CD14-positive monocyte (primary cell): Measurements from ENCODE around the gene SOX9. TPM values are rescaled to one million over a fixed set of nuclear protein-coding genes. Genes with fewer than 3 reads are reported as not detected.
A peak's percentile ranks its signal among the peaks of the same experiment; 100 is the strongest.

Source experiments
- DNase-seq, 3 donors: peaks; one replicate each; pipeline ENCODE4 v3.0.0-alpha.2; 2011 to 2022
- H2AFZ ChIP-seq: 2 replicates; pipeline ENCODE4 v1.6.0; 2012; ENCODE audit warnings: mild to moderate bottlenecking, low read depth, low read length, inconsistent platforms; ENCODE audit not compliant: insufficient read depth, poor library complexity, severe bottlenecking
- H3K27ac ChIP-seq, 2 donors: 1 replicate in 1 of 2; 2 replicates in 1 of 2; pipeline ENCODE4 v1.5.1; 2012 to 2013; ENCODE audit warnings: low read length in 2 of 2, control low read depth in 1 of 2, inconsistent platforms in 1 of 2, low read depth in 1 of 2, mild to moderate bottlenecking in 1 of 2
- H3K27me3 ChIP-seq, 2 donors: one replicate each; pipeline versions ENCODE4 v1.6.0 to v1.6.1; 2011 to 2013; ENCODE audit warnings: low read length in 2 of 2; ENCODE audit not compliant: control insufficient read depth in 2 of 2, insufficient read depth in 2 of 2
- H3K36me3 ChIP-seq, 2 donors: replicated peaks in 1 of 2; 1 replicate in 1 of 2; 2 replicates in 1 of 2; pipeline versions ENCODE4 v1.5.1 to v1.6.1; 2012 to 2013; ENCODE audit warnings: low read length in 2 of 2, control low read depth in 1 of 2, inconsistent platforms in 1 of 2, mild to moderate bottlenecking in 1 of 2; ENCODE audit not compliant: insufficient read depth in 2 of 2, control insufficient read depth in 1 of 2
- H3K4me1 ChIP-seq, 2 donors: 1 replicate in 1 of 2; 2 replicates in 1 of 2; pipeline versions ENCODE4 v1.5.1 to v1.6.1; 2012 to 2013; ENCODE audit warnings: low read length in 2 of 2, control low read depth in 1 of 2, inconsistent platforms in 1 of 2, mild to moderate bottlenecking in 1 of 2, moderate library complexity in 1 of 2; ENCODE audit not compliant: insufficient read depth in 2 of 2, control insufficient read depth in 1 of 2
- H3K4me2 ChIP-seq: replicated peaks from 2 replicates; pipeline ENCODE3; 2012; ENCODE audit warnings: low read length, moderate library complexity, mild to moderate bottlenecking; ENCODE audit not compliant: poor library complexity, severe bottlenecking; ENCODE audit errors: extremely low read depth
- H3K4me3 ChIP-seq, 3 experiments: fragments of 200-600 bp in 1 of 3; sonication (generic) in 1 of 3; replicated peaks in 1 of 3; 1 replicate in 2 of 3; 2 replicates in 1 of 3; pipeline ENCODE4 v1.5.1; 2011 to 2013; ENCODE audit warnings: low read length in 3 of 3, mild to moderate bottlenecking in 3 of 3, control low read depth in 2 of 3, low read depth in 2 of 3, inconsistent platforms in 1 of 3, moderate library complexity in 1 of 3
- H3K79me2 ChIP-seq: 2 replicates; pipeline ENCODE4 v1.6.0; 2012; ENCODE audit warnings: mild to moderate bottlenecking, control low read depth, inconsistent platforms, low read length, moderate library complexity; ENCODE audit not compliant: insufficient read depth
- H3K9ac ChIP-seq: 2 replicates; pipeline ENCODE4 v1.6.0; 2017; ENCODE audit warnings: low read length, mild to moderate bottlenecking; ENCODE audit not compliant: insufficient read depth, poor library complexity, severe bottlenecking
- H3K9me3 ChIP-seq, 2 donors: replicated peaks in 1 of 2; 1 replicate in 1 of 2; 2 replicates in 1 of 2; pipeline versions ENCODE4 v1.5.1 to v1.6.1; 2012 to 2013; ENCODE audit warnings: low read length in 2 of 2, control low read depth in 1 of 2; ENCODE audit not compliant: control insufficient read depth in 1 of 2, insufficient read depth in 1 of 2
- H4K20me1 ChIP-seq: 2 replicates; pipeline ENCODE4 v1.6.0; 2012; ENCODE audit warnings: mild to moderate bottlenecking, low read length, control low read depth, moderate library complexity; ENCODE audit not compliant: insufficient read depth
- H3K27ac Mint-ChIP-seq, 7 donors: one replicate each; pipeline ENCODE4 v1.8.0; 2020; ENCODE audit warnings: mild to moderate bottlenecking in 7 of 7, mixed read lengths in 7 of 7, moderate library complexity in 6 of 7, inconsistent platforms in 2 of 7
- H3K27me3 Mint-ChIP-seq, 3 donors: one replicate each; pipeline ENCODE4 v1.8.0; 2021 to 2022; ENCODE audit warnings: low read depth in 3 of 3, mild to moderate bottlenecking in 3 of 3, mixed read lengths in 3 of 3, moderate library complexity in 3 of 3, inconsistent platforms in 1 of 3
- H3K36me3 Mint-ChIP-seq, 2 donors: one replicate each; pipeline ENCODE4 v1.8.0; 2020; ENCODE audit warnings: mixed read lengths in 2 of 2, inconsistent platforms in 1 of 2, mild to moderate bottlenecking in 1 of 2
- H3K4me1 Mint-ChIP-seq: one replicate; pipeline ENCODE4 v1.8.0; 2020; ENCODE audit warnings: mild to moderate bottlenecking, mixed read lengths
- H3K4me3 Mint-ChIP-seq, 2 donors: one replicate each; pipeline ENCODE4 v1.8.0; 2020; ENCODE audit warnings: mild to moderate bottlenecking in 2 of 2, mixed read lengths in 2 of 2, moderate library complexity in 1 of 2
- H3K9me3 Mint-ChIP-seq, 7 donors: one replicate each; pipeline ENCODE4 v1.8.0; 2020 to 2022; ENCODE audit warnings: mixed read lengths in 7 of 7, mild to moderate bottlenecking in 6 of 7, moderate library complexity in 6 of 7, inconsistent platforms in 2 of 7
- WGBS: methylation state at CpG from one replicate; pipeline ENCODE4 v1.1.5; 2013; ENCODE audit warnings: missing lambda C conversion rate; ENCODE audit not compliant: insufficient coverage; 5-methylcytosine and 5-hydroxymethylcytosine counted together
- intact Hi-C, 2 donors: fragments of 100-400 bp; cut with micrococcal nuclease; formaldehyde crosslinking; loops; one replicate each; pipeline versions ENCODE4 v1.15.0 to v1.15.1; 2023
- polyA plus RNA-seq, 3 donors: library from polyadenylated mRNA; depleted of rRNA in 1 of 3; unstranded in 2 of 3; stranded (reverse) in 1 of 3; fragments of 300-500 nt in 2 of 3; fragments of >200 nt in 1 of 3; fragmentation: Illumina TruSeq in 2 of 3; gene quantifications; 1 replicate in 2 of 3; 2 replicates in 1 of 3; pipeline ENCODE4 v1.2.3, GENCODE V29; 2012 to 2021
- TF ChIP-seq, protein P1 (sequence below): fragments of 200-600 bp; IDR thresholded peaks from one replicate; pipeline ENCODE4 v1.8.0; 2022; ENCODE audit warnings: antibody characterized with exemption, mild to moderate bottlenecking

SOX9 gene
- polyA plus RNA-seq, 3 donors = not detected

- no peaks in the 10 kb centered on the region for H3K36me3 ChIP-seq
- no peak overlapping the region for H3K27ac Mint-ChIP-seq
- no peak overlapping the region for H2AFZ ChIP-seq
- WGBS = 3% methylated on average over 39 of the region's 54 CpGs
- H3K9me3 Mint-ChIP-seq = peaks cover 0 to 44% (median 26%) of the 10 kb centered on the region in 7 donors
- H3K4me1 ChIP-seq = no peaks in the 10 kb centered on the region
- TF ChIP-seq, protein P1, sequence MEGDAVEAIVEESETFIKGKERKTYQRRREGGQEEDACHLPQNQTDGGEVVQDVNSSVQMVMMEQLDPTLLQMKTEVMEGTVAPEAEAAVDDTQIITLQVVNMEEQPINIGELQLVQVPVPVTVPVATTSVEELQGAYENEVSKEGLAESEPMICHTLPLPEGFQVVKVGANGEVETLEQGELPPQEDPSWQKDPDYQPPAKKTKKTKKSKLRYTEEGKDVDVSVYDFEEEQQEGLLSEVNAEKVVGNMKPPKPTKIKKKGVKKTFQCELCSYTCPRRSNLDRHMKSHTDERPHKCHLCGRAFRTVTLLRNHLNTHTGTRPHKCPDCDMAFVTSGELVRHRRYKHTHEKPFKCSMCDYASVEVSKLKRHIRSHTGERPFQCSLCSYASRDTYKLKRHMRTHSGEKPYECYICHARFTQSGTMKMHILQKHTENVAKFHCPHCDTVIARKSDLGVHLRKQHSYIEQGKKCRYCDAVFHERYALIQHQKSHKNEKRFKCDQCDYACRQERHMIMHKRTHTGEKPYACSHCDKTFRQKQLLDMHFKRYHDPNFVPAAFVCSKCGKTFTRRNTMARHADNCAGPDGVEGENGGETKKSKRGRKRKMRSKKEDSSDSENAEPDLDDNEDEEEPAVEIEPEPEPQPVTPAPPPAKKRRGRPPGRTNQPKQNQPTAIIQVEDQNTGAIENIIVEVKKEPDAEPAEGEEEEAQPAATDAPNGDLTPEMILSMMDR = no peak
- H3K27me3 ChIP-seq = peaks cover 82 to 98% of the 10 kb centered on the region in 2 donors
- intact Hi-C loops = no loop called here
- DNase-seq = no peak
- no peak overlapping the region for H3K27ac ChIP-seq
- H3K79me2 ChIP-seq = no peaks in the 10 kb centered on the region
- H3K4me1 Mint-ChIP-seq = peaks cover 6% of the 10 kb centered on the region
- H3K4me3 ChIP-seq = no peak overlapping the region
- peaks cover 0 to 55% of the 10 kb centered on the region in 2 donors for H3K9me3 ChIP-seq
- H3K36me3 Mint-ChIP-seq = peaks cover 3 to 9% of the 10 kb centered on the region in 2 donors
- no peak overlapping the region for H3K9ac ChIP-seq
- H3K4me2 ChIP-seq = no peak overlapping the region
- H3K27me3 Mint-ChIP-seq = peaks cover 91 to 96% (median 95%) of the 10 kb centered on the region in 3 donors
- no peaks in the 10 kb centered on the region for H4K20me1 ChIP-seq
- H3K4me3 Mint-ChIP-seq = peak overlapping the region in 1 of 2 donors; percentile 79
These were observed 763 bp upstream of the SOX9 start for GRCh38 chr17:72119873-72120641.

DNA sequence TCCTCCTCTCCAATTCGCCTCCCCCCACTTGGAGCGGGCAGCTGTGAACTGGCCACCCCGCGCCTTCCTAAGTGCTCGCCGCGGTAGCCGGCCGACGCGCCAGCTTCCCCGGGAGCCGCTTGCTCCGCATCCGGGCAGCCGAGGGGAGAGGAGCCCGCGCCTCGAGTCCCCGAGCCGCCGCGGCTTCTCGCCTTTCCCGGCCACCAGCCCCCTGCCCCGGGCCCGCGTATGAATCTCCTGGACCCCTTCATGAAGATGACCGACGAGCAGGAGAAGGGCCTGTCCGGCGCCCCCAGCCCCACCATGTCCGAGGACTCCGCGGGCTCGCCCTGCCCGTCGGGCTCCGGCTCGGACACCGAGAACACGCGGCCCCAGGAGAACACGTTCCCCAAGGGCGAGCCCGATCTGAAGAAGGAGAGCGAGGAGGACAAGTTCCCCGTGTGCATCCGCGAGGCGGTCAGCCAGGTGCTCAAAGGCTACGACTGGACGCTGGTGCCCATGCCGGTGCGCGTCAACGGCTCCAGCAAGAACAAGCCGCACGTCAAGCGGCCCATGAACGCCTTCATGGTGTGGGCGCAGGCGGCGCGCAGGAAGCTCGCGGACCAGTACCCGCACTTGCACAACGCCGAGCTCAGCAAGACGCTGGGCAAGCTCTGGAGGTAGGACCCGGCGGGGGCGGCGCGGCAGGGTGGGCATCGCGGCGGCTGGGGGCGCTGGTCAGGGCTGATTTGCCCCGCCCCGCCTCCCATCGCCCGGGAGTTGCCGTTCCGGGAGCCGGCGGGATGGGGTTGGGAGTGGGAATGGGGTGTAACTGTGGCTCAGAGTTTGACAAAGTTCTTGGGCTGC, 567 bp downstream of the SOX9 start:
- no peaks in the 10 kb centered on the region for H3K79me2 ChIP-seq
- H3K4me2 ChIP-seq = peak overlapping the region; percentile 11
- Mint-ChIP-seq H3K4me3 (peak overlapping the region in 1 of 2 donors; percentile 89), H3K36me3 (peaks cover 3 to 9% of the 10 kb centered on the region in 2 donors), H3K9me3 (peaks cover 0 to 38% (median 26%) of the 10 kb centered on the region in 7 donors), H3K27me3 (peaks cover 81 to 88% (median 87%) of the 10 kb centered on the region in 3 donors), H3K4me1 (peaks cover 6% of the 10 kb centered on the region), H3K27ac (no peak overlapping the region)
- H2AFZ ChIP-seq = no peak overlapping the region
- no peaks in the 10 kb centered on the region for H3K4me1 ChIP-seq
- H3K36me3 ChIP-seq = no peaks in the 10 kb centered on the region
- H3K4me3 ChIP-seq = no peak overlapping the region
- 2% methylated on average over 88 of the region's 88 CpGs for WGBS
- no peak for DNase-seq
- peaks cover 75 to 95% of the 10 kb centered on the region in 2 donors for H3K27me3 ChIP-seq
- no peaks in the 10 kb centered on the region for H4K20me1 ChIP-seq
- H3K27ac ChIP-seq = no peak overlapping the region
- intact Hi-C loops = no loop called here
- H3K9ac ChIP-seq = no peak overlapping the region
- TF ChIP-seq, protein P1 = no peak
- peaks cover 0 to 44% of the 10 kb centered on the region in 2 donors for H3K9me3 ChIP-seq
